Esophagus muscularis mucosa (tissue), 4 donors: Measurements from ENCODE around the gene STUM. TPM values are rescaled to one million over a fixed set of nuclear protein-coding genes. Genes with fewer than 3 reads are reported as not detected.
"Not testable (repeated sequence)": the region's sequence is repeated elsewhere in the genome, so short reads cannot be mapped to it uniquely, and the experiment has no call there.

Experiments used
- DNase-seq: peaks from one replicate; pipeline ENCODE4 v3.0.0-alpha.2; 2017; ENCODE audit errors: extremely low spot score
- H3K27ac ChIP-seq, 4 donors: fragments of 200-600 bp; sonication (generic); replicated peaks in 1 of 4; 1 replicate in 3 of 4; 2 replicates in 1 of 4; pipeline ENCODE4 v1.5.1; 2016 to 2019; ENCODE audit warnings: mild to moderate bottlenecking in 1 of 4
- H3K27me3 ChIP-seq, 4 donors: fragments of 200-600 bp; sonication (generic); one replicate each; pipeline versions ENCODE4 v1.5.1 to v1.6.0; 2016 to 2019
- H3K36me3 ChIP-seq, 4 donors: fragments of 200-600 bp; sonication (generic); one replicate each; pipeline ENCODE4 v1.5.1; 2016 to 2019
- H3K4me1 ChIP-seq, 4 donors: fragments of 200-600 bp; sonication (generic); one replicate each; pipeline ENCODE4 v1.5.1; 2016 to 2019
- H3K4me3 ChIP-seq, 4 donors: fragments of 200-600 bp; sonication (generic); 1 replicate in 2 of 4; 2 replicates in 2 of 4; pipeline ENCODE4 v1.5.1; 2016 to 2019; ENCODE audit warnings: mild to moderate bottlenecking in 4 of 4, moderate library complexity in 1 of 4
- H3K9me3 ChIP-seq, 4 donors: fragments of 200-600 bp; sonication (generic); 1 replicate in 3 of 4; 2 replicates in 1 of 4; pipeline ENCODE4 v1.5.1; 2016 to 2019
- EP300 ChIP-seq: sonication (generic); formaldehyde crosslinking; IDR thresholded peaks from one replicate; pipeline ENCODE4 v1.6.1; 2017; ENCODE audit warnings: antibody characterized with exemption
- POLR2A ChIP-seq: fragments of 450-650 bp; IDR thresholded peaks from one replicate; pipeline ENCODE4 v1.6.1; 2017; ENCODE audit warnings: antibody characterized with exemption, moderate library complexity, mild to moderate bottlenecking, low read depth
- POLR2AphosphoS5 ChIP-seq, 2 donors: sonication (generic); formaldehyde crosslinking; IDR thresholded peaks; one replicate each; pipeline ENCODE4 v1.6.1; 2017; ENCODE audit warnings: antibody characterized with exemption in 2 of 2
- WGBS: methylation state at CpG from one replicate; pipeline ENCODE4 v1.1.5; 2018; 5-methylcytosine and 5-hydroxymethylcytosine counted together
- intact Hi-C: fragments of 100-400 bp; cut with DNase I; formaldehyde crosslinking; loops from one replicate; pipeline ENCODE4 v1.15.1; 2023
- total RNA-seq, 4 donors: library from RNA; depleted of rRNA; stranded (reverse); fragments of >200 nt; gene quantifications; one replicate each; pipeline versions ENCODE4 v1.1.0 to v1.2.1, GENCODE V29; 2016
- TF ChIP-seq, protein P1 (sequence below), 3 experiments: fragments of 200-600 bp in 2 of 3; fragments of 450-650 bp in 1 of 3; sonication (generic) in 2 of 3; IDR thresholded peaks; one replicate each; pipeline ENCODE4 v1.5.1; 2017 to 2019; ENCODE audit warnings: antibody characterized with exemption in 3 of 3, mild to moderate bottlenecking in 2 of 3, moderate library complexity in 1 of 3

Gene STUM
- total RNA-seq, 4 donors from 2014 or later: 3.1 to 7.6 (median 6.3) TPM

DNA sequence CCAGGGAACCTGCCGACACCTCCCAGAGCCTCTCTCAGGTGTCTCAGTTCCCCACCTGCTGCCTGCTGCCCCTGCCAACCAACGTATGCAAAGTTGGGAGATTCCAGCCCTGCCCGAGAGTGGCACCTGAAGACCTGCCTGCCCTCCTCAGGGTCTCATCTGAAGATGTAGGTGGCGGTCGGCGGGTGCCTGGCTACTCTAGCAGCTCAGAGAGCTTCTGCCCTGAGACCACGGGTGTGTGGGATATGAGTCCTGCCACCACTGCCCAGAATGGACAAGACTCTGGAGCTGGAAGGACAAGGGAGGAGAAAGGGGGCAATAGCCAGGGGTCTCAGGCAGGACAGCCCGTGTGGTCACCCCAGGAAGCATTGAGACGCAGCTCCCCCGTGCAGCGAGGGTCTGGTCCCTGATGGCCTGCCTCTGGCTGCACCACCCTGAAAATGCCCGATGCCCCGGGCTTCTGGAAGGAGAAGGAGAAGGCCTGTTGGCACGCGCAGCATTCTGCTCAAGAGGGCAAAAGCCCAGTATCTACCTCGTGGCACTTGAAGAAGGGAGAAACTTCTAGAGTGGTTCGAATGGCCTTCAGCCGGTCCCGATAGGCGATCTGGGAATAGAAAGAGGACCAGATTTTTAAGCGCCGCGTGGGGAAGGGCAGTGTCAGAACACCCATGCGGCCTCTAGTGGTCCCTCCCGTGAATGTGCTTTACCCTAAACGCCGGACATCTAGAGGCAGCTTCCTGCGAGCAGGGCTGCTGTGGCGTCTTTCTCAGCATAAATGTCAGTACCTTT is 88.8 kb downstream of the STUM start:
- no peaks in the 10 kb centered on the region for H3K27me3 ChIP-seq
- intact Hi-C loops: no loop called here
- H3K36me3 ChIP-seq: peaks cover 16 to 87% (median 77%) of the 10 kb centered on the region in 4 donors
- peaks cover 42 to 99% (median 93%) of the 10 kb centered on the region in 4 donors for H3K4me1 ChIP-seq
- no peak overlapping the region for H3K4me3 ChIP-seq
- H3K9me3 ChIP-seq: no peaks in the 10 kb centered on the region
- no peak for DNase-seq
- WGBS: 63% methylated on average over 21 of the region's 29 CpGs
- TF ChIP-seq EP300 (no peak), POLR2AphosphoS5 (IDR thresholded peaks at IDR 0.05) (peak in 1 of 2 donors; percentile 41)
- TF ChIP-seq, protein P1, sequence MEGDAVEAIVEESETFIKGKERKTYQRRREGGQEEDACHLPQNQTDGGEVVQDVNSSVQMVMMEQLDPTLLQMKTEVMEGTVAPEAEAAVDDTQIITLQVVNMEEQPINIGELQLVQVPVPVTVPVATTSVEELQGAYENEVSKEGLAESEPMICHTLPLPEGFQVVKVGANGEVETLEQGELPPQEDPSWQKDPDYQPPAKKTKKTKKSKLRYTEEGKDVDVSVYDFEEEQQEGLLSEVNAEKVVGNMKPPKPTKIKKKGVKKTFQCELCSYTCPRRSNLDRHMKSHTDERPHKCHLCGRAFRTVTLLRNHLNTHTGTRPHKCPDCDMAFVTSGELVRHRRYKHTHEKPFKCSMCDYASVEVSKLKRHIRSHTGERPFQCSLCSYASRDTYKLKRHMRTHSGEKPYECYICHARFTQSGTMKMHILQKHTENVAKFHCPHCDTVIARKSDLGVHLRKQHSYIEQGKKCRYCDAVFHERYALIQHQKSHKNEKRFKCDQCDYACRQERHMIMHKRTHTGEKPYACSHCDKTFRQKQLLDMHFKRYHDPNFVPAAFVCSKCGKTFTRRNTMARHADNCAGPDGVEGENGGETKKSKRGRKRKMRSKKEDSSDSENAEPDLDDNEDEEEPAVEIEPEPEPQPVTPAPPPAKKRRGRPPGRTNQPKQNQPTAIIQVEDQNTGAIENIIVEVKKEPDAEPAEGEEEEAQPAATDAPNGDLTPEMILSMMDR (IDR thresholded peaks at IDR 0.05): peak; percentile 48 to 73 (median 58)
- H3K27ac ChIP-seq: peak overlapping the region in 1 of 4 donors; percentile 87

DNA sequence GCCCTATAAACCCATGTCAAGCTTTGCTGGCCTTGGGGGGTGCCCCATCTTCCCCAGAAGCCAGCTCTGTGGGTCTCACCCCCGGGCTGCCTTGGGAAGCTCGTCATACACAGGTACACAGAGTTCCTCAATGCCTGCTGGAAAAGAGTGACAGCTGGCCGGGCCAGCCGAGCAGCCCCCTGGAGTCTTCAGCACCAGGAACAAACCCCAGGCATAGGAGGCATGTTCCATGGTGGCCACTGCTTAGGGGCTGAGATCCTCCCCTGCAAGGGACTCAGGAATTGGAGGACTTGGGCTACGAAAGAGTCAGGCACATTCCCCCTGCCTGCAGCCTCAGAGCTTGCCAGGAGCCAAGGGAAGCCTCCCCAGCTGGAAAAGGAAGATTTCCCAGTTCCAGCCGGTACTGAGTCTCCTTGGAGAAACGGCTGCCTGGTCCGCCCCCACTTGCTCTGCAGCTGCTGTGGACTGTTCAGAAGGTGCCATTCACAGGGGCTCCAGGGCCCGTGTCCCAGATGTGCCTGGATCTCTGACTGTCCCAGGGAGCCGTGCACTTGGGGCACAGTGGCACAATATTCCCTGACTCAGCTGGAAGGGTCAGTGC is 89.5 kb downstream of the STUM start:
- 63% methylated on average over 3 of the region's 10 CpGs for WGBS
- no peak for DNase-seq

DNA sequence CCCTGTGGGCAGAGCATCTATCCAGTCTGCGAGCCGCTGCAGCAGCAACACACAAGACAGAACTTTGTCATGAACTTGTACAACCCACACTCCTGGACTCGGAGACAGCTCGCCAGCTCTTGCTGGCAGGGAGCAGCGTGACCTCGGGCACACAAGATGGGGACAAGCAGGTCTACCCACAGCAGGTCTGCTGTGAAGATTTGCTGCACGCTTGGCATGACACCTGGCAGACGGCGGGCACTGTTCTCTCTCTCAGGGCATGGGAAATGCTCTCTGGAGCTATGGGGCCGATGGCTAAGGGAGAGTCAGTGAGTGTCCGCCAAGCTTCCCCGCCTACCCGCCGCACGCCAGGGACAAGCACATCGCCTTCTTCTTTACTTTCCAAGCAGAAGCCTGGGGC is 90.0 kb downstream of the STUM start:
- intact Hi-C loops: no loop called here
- no peak for TF ChIP-seq POLR2A
- TF ChIP-seq, protein P1 (IDR thresholded peaks at IDR 0.05): no peak
- TF ChIP-seq EP300: no peak
- no peak for TF ChIP-seq POLR2AphosphoS5 (IDR thresholded peaks at IDR 0.05)
- Histone ChIP-seq H3K9me3 (no peaks in the 10 kb centered on the region), H3K36me3 (peaks cover 16 to 89% (median 75%) of the 10 kb centered on the region in 4 donors), H3K27ac (peak overlapping the region in 1 of 4 donors; percentile 87), H3K4me1 (peaks cover 39 to 99% (median 93%) of the 10 kb centered on the region in 4 donors), H3K4me3 (no peak overlapping the region), H3K27me3 (no peaks in the 10 kb centered on the region)
- 78% methylated on average over 8 of the region's 16 CpGs for WGBS
- no peak for DNase-seq

More for the DNA sequence above, 89.5 kb downstream of the STUM start:
- Histone ChIP-seq H3K4me1 (peaks cover 40 to 99% (median 93%) of the 10 kb centered on the region in 4 donors), H3K27ac (peak overlapping the region in 1 of 4 donors; percentile 87), H3K9me3 (no peaks in the 10 kb centered on the region), H3K4me3 (no peak overlapping the region), H3K36me3 (peaks cover 16 to 92% (median 80%) of the 10 kb centered on the region in 4 donors), H3K27me3 (no peaks in the 10 kb centered on the region)
- TF ChIP-seq, protein P1 (IDR thresholded peaks at IDR 0.05): no peak
- no peak for TF ChIP-seq POLR2A
- peak in 1 of 2 donors; percentile 3 for TF ChIP-seq POLR2AphosphoS5 (IDR thresholded peaks at IDR 0.05)
- TF ChIP-seq EP300: no peak
- intact Hi-C loops: no loop called here

DNA sequence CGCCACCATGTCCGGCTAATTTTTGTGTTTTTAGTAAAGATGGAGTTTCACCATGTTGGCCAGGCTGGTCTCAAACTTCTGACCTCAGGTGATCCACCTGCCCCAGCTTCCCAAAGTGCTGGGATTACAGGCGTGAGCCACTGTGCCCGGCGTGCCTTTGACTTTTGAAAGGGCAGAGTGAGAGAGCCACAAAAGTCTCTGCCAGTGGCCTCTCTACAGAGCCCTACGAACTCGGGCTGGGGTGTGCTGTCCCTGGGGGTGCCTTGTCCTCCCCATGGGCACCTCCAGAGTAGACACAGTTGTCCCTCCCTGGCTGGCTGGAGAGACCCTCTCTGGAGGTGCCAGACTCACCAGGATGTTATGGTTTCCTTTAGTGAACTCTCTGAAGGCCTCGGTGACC is 90.6 kb downstream of the STUM start:
- Histone ChIP-seq H3K36me3 (peaks cover 16 to 91% (median 77%) of the 10 kb centered on the region in 4 donors), H3K27ac (peak overlapping the region in 1 of 4 donors; percentile 87), H3K4me1 (peaks cover 37 to 99% (median 93%) of the 10 kb centered on the region in 4 donors)
- H3K4me3 ChIP-seq, H3K27me3 ChIP-seq, intact Hi-C loops, H3K9me3 ChIP-seq, DNase-seq: not testable (repeated sequence)
- 92% methylated on average over 6 of the region's 8 CpGs for WGBS

DNA sequence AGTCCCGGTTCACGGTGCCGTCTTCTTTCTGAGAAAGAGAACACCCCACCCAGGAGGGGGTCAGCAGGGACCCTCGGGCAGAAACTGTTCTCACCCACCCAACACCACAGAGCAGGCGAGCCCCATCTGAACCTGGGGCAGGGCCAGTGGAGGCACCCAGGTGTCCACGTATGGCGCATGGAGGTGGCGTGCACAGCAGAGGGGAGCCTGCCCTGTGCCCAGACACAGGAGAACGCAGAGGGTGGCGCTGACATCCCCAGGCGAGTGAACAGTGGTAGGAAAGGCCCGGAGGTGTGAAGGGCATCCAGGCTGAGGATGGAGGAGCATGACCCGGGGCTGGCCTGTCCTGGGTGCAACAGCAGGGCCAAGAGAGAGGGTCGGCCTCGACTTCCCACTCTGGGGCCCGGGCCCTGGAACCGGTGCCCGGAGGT is 91.1 kb downstream of the STUM start:
- Histone ChIP-seq H3K4me3 (no peak overlapping the region), H3K9me3 (no peaks in the 10 kb centered on the region), H3K27me3 (no peaks in the 10 kb centered on the region), H3K27ac (peak overlapping the region in 1 of 4 donors; percentile 87), H3K36me3 (peaks cover 16 to 89% (median 76%) of the 10 kb centered on the region in 4 donors), H3K4me1 (peaks cover 38 to 99% (median 93%) of the 10 kb centered on the region in 4 donors)
- WGBS: 91% methylated on average over 11 of the region's 18 CpGs
- TF ChIP-seq EP300 (no peak), POLR2A (no peak), POLR2AphosphoS5 (IDR thresholded peaks at IDR 0.05) (no peak)
- TF ChIP-seq, protein P1 (IDR thresholded peaks at IDR 0.05): no peak
- intact Hi-C loops: no loop called here
- DNase-seq: no peak
